CD14-positive monocyte (primary cell): ENCODE measurements around the gene CRIM1. TPM values are rescaled to one million over a fixed set of nuclear protein-coding genes. Genes with fewer than 3 reads are reported as not detected.

Experiments
- DNase-seq, 3 donors: peaks; one replicate each; pipeline ENCODE4 v3.0.0-alpha.2; 2011 to 2022
- H2AFZ ChIP-seq: 2 replicates; pipeline ENCODE4 v1.6.0; 2012; ENCODE audit warnings: mild to moderate bottlenecking, low read depth, low read length, inconsistent platforms; ENCODE audit not compliant: insufficient read depth, poor library complexity, severe bottlenecking
- H3K27ac ChIP-seq, 2 donors: 1 replicate in 1 of 2; 2 replicates in 1 of 2; pipeline ENCODE4 v1.5.1; 2012 to 2013; ENCODE audit warnings: low read length in 2 of 2, control low read depth in 1 of 2, inconsistent platforms in 1 of 2, low read depth in 1 of 2, mild to moderate bottlenecking in 1 of 2
- H3K27me3 ChIP-seq, 2 donors: one replicate each; pipeline versions ENCODE4 v1.6.0 to v1.6.1; 2011 to 2013; ENCODE audit warnings: low read length in 2 of 2; ENCODE audit not compliant: control insufficient read depth in 2 of 2, insufficient read depth in 2 of 2
- H3K36me3 ChIP-seq, 2 donors: replicated peaks in 1 of 2; 1 replicate in 1 of 2; 2 replicates in 1 of 2; pipeline versions ENCODE4 v1.5.1 to v1.6.1; 2012 to 2013; ENCODE audit warnings: low read length in 2 of 2, control low read depth in 1 of 2, inconsistent platforms in 1 of 2, mild to moderate bottlenecking in 1 of 2; ENCODE audit not compliant: insufficient read depth in 2 of 2, control insufficient read depth in 1 of 2
- H3K4me1 ChIP-seq, 2 donors: 1 replicate in 1 of 2; 2 replicates in 1 of 2; pipeline versions ENCODE4 v1.5.1 to v1.6.1; 2012 to 2013; ENCODE audit warnings: low read length in 2 of 2, control low read depth in 1 of 2, inconsistent platforms in 1 of 2, mild to moderate bottlenecking in 1 of 2, moderate library complexity in 1 of 2; ENCODE audit not compliant: insufficient read depth in 2 of 2, control insufficient read depth in 1 of 2
- H3K4me2 ChIP-seq: replicated peaks from 2 replicates; pipeline ENCODE3; 2012; ENCODE audit warnings: low read length, moderate library complexity, mild to moderate bottlenecking; ENCODE audit not compliant: poor library complexity, severe bottlenecking; ENCODE audit errors: extremely low read depth
- H3K4me3 ChIP-seq, 3 experiments: fragments of 200-600 bp in 1 of 3; sonication (generic) in 1 of 3; replicated peaks in 1 of 3; 1 replicate in 2 of 3; 2 replicates in 1 of 3; pipeline ENCODE4 v1.5.1; 2011 to 2013; ENCODE audit warnings: low read length in 3 of 3, mild to moderate bottlenecking in 3 of 3, control low read depth in 2 of 3, low read depth in 2 of 3, inconsistent platforms in 1 of 3, moderate library complexity in 1 of 3
- H3K79me2 ChIP-seq: 2 replicates; pipeline ENCODE4 v1.6.0; 2012; ENCODE audit warnings: mild to moderate bottlenecking, control low read depth, inconsistent platforms, low read length, moderate library complexity; ENCODE audit not compliant: insufficient read depth
- H3K9ac ChIP-seq: 2 replicates; pipeline ENCODE4 v1.6.0; 2017; ENCODE audit warnings: low read length, mild to moderate bottlenecking; ENCODE audit not compliant: insufficient read depth, poor library complexity, severe bottlenecking
- H3K9me3 ChIP-seq, 2 donors: replicated peaks in 1 of 2; 1 replicate in 1 of 2; 2 replicates in 1 of 2; pipeline versions ENCODE4 v1.5.1 to v1.6.1; 2012 to 2013; ENCODE audit warnings: low read length in 2 of 2, control low read depth in 1 of 2; ENCODE audit not compliant: control insufficient read depth in 1 of 2, insufficient read depth in 1 of 2
- H4K20me1 ChIP-seq: 2 replicates; pipeline ENCODE4 v1.6.0; 2012; ENCODE audit warnings: mild to moderate bottlenecking, low read length, control low read depth, moderate library complexity; ENCODE audit not compliant: insufficient read depth
- H3K27ac Mint-ChIP-seq, 7 donors: one replicate each; pipeline ENCODE4 v1.8.0; 2020; ENCODE audit warnings: mild to moderate bottlenecking in 7 of 7, mixed read lengths in 7 of 7, moderate library complexity in 6 of 7, inconsistent platforms in 2 of 7
- H3K27me3 Mint-ChIP-seq, 3 donors: one replicate each; pipeline ENCODE4 v1.8.0; 2021 to 2022; ENCODE audit warnings: low read depth in 3 of 3, mild to moderate bottlenecking in 3 of 3, mixed read lengths in 3 of 3, moderate library complexity in 3 of 3, inconsistent platforms in 1 of 3
- H3K36me3 Mint-ChIP-seq, 2 donors: one replicate each; pipeline ENCODE4 v1.8.0; 2020; ENCODE audit warnings: mixed read lengths in 2 of 2, inconsistent platforms in 1 of 2, mild to moderate bottlenecking in 1 of 2
- H3K4me1 Mint-ChIP-seq: one replicate; pipeline ENCODE4 v1.8.0; 2020; ENCODE audit warnings: mild to moderate bottlenecking, mixed read lengths
- H3K4me3 Mint-ChIP-seq, 2 donors: one replicate each; pipeline ENCODE4 v1.8.0; 2020; ENCODE audit warnings: mild to moderate bottlenecking in 2 of 2, mixed read lengths in 2 of 2, moderate library complexity in 1 of 2
- H3K9me3 Mint-ChIP-seq, 7 donors: one replicate each; pipeline ENCODE4 v1.8.0; 2020 to 2022; ENCODE audit warnings: mixed read lengths in 7 of 7, mild to moderate bottlenecking in 6 of 7, moderate library complexity in 6 of 7, inconsistent platforms in 2 of 7
- WGBS: methylation state at CpG from one replicate; pipeline ENCODE4 v1.1.5; 2013; ENCODE audit warnings: missing lambda C conversion rate; ENCODE audit not compliant: insufficient coverage; 5-methylcytosine and 5-hydroxymethylcytosine counted together
- intact Hi-C, 2 donors: fragments of 100-400 bp; cut with micrococcal nuclease; formaldehyde crosslinking; loops; one replicate each; pipeline versions ENCODE4 v1.15.0 to v1.15.1; 2023
- polyA plus RNA-seq, 3 donors: library from polyadenylated mRNA; depleted of rRNA in 1 of 3; unstranded in 2 of 3; stranded (reverse) in 1 of 3; fragments of 300-500 nt in 2 of 3; fragments of >200 nt in 1 of 3; fragmentation: Illumina TruSeq in 2 of 3; gene quantifications; 1 replicate in 2 of 3; 2 replicates in 1 of 3; pipeline ENCODE4 v1.2.3, GENCODE V29; 2012 to 2021
- TF ChIP-seq, protein P1 (sequence below): fragments of 200-600 bp; IDR thresholded peaks from one replicate; pipeline ENCODE4 v1.8.0; 2022; ENCODE audit warnings: antibody characterized with exemption, mild to moderate bottlenecking

CRIM1 gene
- polyA plus RNA-seq, 3 donors, result 0.08 to 0.27 TPM; not detected in 1

DNA sequence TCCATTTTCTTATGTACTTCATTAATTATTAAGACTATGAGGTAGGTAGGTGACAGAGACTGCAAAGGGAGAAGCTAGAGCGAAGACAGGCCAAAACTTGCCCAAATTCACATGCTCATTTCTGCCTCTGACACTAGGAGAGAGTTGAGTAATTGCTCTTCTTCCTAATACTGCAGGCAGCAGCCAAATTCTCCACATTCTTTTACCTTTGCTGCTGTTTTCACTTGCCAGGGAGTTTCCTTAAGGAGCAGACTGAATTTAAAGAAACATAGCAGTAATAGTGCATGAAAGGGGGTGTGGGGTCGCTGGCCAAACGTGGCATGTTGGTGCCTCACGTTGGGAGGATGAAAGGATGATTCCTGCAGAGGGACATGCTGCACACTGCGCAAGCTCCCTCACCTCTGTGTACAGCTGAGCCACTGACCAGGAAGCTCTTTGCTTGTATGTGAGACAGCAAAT lies 12.3 kb downstream of the CRIM1 start:
- Histone ChIP-seq H3K4me1 (no peaks in the 10 kb centered on the region), H3K27me3 (no peaks in the 10 kb centered on the region), H3K79me2 (no peaks in the 10 kb centered on the region), H3K36me3 (no peaks in the 10 kb centered on the region), H3K9me3 (no peaks in the 10 kb centered on the region), H4K20me1 (no peaks in the 10 kb centered on the region), H3K4me2 (no peak overlapping the region), H3K4me3 (no peak overlapping the region), H3K9ac (no peak overlapping the region), H2AFZ (no peak overlapping the region), H3K27ac (no peak overlapping the region)
- Mint-ChIP-seq H3K27me3 (peaks cover 0 to 4% (median 0%) of the 10 kb centered on the region in 3 donors), H3K27ac (no peak overlapping the region), H3K4me3 (no peak overlapping the region), H3K9me3 (no peaks in the 10 kb centered on the region), H3K36me3 (no peaks in the 10 kb centered on the region), H3K4me1 (no peaks in the 10 kb centered on the region)
- intact Hi-C loops, result no loop called here
- 86% methylated on average over 4 of the region's 5 CpGs for WGBS
- TF ChIP-seq, protein P1, sequence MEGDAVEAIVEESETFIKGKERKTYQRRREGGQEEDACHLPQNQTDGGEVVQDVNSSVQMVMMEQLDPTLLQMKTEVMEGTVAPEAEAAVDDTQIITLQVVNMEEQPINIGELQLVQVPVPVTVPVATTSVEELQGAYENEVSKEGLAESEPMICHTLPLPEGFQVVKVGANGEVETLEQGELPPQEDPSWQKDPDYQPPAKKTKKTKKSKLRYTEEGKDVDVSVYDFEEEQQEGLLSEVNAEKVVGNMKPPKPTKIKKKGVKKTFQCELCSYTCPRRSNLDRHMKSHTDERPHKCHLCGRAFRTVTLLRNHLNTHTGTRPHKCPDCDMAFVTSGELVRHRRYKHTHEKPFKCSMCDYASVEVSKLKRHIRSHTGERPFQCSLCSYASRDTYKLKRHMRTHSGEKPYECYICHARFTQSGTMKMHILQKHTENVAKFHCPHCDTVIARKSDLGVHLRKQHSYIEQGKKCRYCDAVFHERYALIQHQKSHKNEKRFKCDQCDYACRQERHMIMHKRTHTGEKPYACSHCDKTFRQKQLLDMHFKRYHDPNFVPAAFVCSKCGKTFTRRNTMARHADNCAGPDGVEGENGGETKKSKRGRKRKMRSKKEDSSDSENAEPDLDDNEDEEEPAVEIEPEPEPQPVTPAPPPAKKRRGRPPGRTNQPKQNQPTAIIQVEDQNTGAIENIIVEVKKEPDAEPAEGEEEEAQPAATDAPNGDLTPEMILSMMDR, result no peak
- no peak for DNase-seq

DNA sequence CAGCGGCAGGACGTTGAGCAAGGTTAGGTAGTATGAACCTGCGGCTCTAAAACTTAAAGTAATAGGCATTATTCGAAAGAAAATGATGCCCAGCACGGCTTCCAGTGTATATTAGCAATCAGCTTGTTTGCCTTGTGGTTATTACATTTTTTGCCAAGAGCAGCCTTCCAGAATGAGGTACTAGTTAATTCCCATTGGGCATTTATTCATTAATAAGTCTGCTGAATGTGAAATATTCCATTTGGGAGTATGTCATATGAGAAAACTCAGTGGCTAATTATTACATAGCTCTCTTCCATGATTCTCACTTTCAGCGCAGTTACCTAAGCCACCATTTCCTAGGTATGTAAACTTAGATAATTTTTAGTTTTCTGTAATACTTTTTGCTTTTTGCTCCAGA lies 12.9 kb downstream of the CRIM1 start:
- Histone ChIP-seq H4K20me1 (no peaks in the 10 kb centered on the region), H3K4me2 (no peak overlapping the region), H3K27ac (no peak overlapping the region), H3K9me3 (no peaks in the 10 kb centered on the region), H3K4me3 (no peak overlapping the region), H3K36me3 (no peaks in the 10 kb centered on the region), H2AFZ (no peak overlapping the region), H3K79me2 (no peaks in the 10 kb centered on the region), H3K4me1 (no peaks in the 10 kb centered on the region), H3K27me3 (no peaks in the 10 kb centered on the region), H3K9ac (no peak overlapping the region)
- no peak overlapping the region for H3K4me3 Mint-ChIP-seq
- intact Hi-C loops, result no loop called here
- 92% methylated on average over 4 of the region's 6 CpGs for WGBS
- H3K27me3 Mint-ChIP-seq, result peaks cover 0 to 4% (median 0%) of the 10 kb centered on the region in 3 donors
- H3K27ac Mint-ChIP-seq, result no peak overlapping the region
- TF ChIP-seq, protein P1, result no peak
- H3K9me3 Mint-ChIP-seq, result no peaks in the 10 kb centered on the region
- no peak for DNase-seq
- no peaks in the 10 kb centered on the region for H3K4me1 Mint-ChIP-seq
- H3K36me3 Mint-ChIP-seq, result no peaks in the 10 kb centered on the region
